Smooth muscle cell (in vitro differentiated cells): Measurements from ENCODE around the gene ANKRD55. TPM values are rescaled to one million over a fixed set of nuclear protein-coding genes. Genes with fewer than 3 reads are reported as not detected.
"Not testable (repeated sequence)": the region's sequence is repeated elsewhere in the genome, so short reads cannot be mapped to it uniquely, and the experiment has no call there.

Source experiments
- DNase-seq: peaks from one replicate; lab custom pipeline; 2025; ENCODE audit not compliant: unreplicated experiment; lab: John Stamatoyannopoulos, UW
- H2AFZ ChIP-seq: fragments of 200-600 bp; sonication (generic); 2 replicates; pipeline ENCODE4 v1.6.0; 2016; ENCODE audit warnings: antibody characterized with exemption, low read depth, mild to moderate bottlenecking
- H3F3A ChIP-seq: fragments of 200-600 bp; sonication (generic); 2 replicates; pipeline ENCODE4 v1.6.0; 2017; ENCODE audit warnings: antibody characterized with exemption, low read depth
- H3K27ac ChIP-seq: fragments of 200-600 bp; sonication (generic); 2 replicates; pipeline ENCODE4 v1.5.1; 2016; ENCODE audit warnings: low read depth, mild to moderate bottlenecking
- H3K27me3 ChIP-seq: fragments of 200-600 bp; sonication (generic); 2 replicates; pipeline ENCODE4 v1.6.1; 2016; ENCODE audit warnings: low read depth, mild to moderate bottlenecking
- H3K36me3 ChIP-seq: fragments of 200-600 bp; sonication (generic); 2 replicates; pipeline ENCODE4 v1.5.1; 2016; ENCODE audit warnings: low read depth
- H3K4me1 ChIP-seq: fragments of 200-600 bp; sonication (generic); 2 replicates; pipeline ENCODE4 v1.5.1; 2016; ENCODE audit warnings: low read depth
- H3K4me2 ChIP-seq: fragments of 200-600 bp; sonication (generic); 2 replicates; pipeline ENCODE4 v1.6.0; 2016; ENCODE audit warnings: mild to moderate bottlenecking
- H3K4me3 ChIP-seq: fragments of 200-600 bp; sonication (generic); 2 replicates; pipeline ENCODE4 v1.5.1; 2016; ENCODE audit warnings: mild to moderate bottlenecking
- H3K79me2 ChIP-seq: fragments of 200-600 bp; sonication (generic); 2 replicates; pipeline ENCODE4 v1.6.0; 2016; ENCODE audit warnings: low read depth, mild to moderate bottlenecking
- H3K9ac ChIP-seq: fragments of 200-600 bp; sonication (generic); 2 replicates; pipeline ENCODE4 v1.6.0; 2016; ENCODE audit warnings: low read depth
- H3K9me3 ChIP-seq: fragments of 200-600 bp; sonication (generic); replicated peaks from 2 replicates; pipeline ENCODE4 v1.5.1; 2016; ENCODE audit warnings: low read depth
- H4K20me1 ChIP-seq: fragments of 200-600 bp; sonication (generic); 2 replicates; pipeline ENCODE4 v1.6.0; 2016; ENCODE audit warnings: low read depth
- CTCF ChIP-seq: fragments of 200-600 bp; sonication (generic); IDR thresholded peaks from 2 replicates; pipeline ENCODE4 v1.5.1; 2017; ENCODE audit warnings: borderline replicate concordance, mild to moderate bottlenecking, antibody characterized with exemption; ENCODE audit not compliant: insufficient read depth, poor library complexity, severe bottlenecking
- WGBS: methylation state at CpG from one replicate; pipeline ENCODE4 v1.1.7; 2016; ENCODE audit warnings: low lambda C conversion rate; 5-methylcytosine and 5-hydroxymethylcytosine counted together
- polyA plus RNA-seq: library from polyadenylated mRNA; unstranded; fragments of >200 nt; fragmentation: Nextera tagmentation; extraction: Ambion mirVana; gene quantifications from 2 replicates; pipeline ENCODE4 v1.2.1, GENCODE V29; 2016
- total RNA-seq: library from RNA; depleted of rRNA; stranded (reverse); fragments of >200 nt; gene quantifications from 2 replicates; pipeline ENCODE4 v1.2.3, GENCODE V29; 2014

ANKRD55 gene
- total and polyA plus RNA-seq, 2 experiments from 2014 or later = 1.1 to 1.7 TPM

- Histone ChIP-seq H3K9ac (no peak overlapping the region), H3K79me2 (no peaks in the 10 kb centered on the region), H3K4me2 (peak overlapping the region; percentile 34), H3K36me3 (no peaks in the 10 kb centered on the region), H3K27ac (peak overlapping the region; percentile 76), H3K27me3 (no peaks in the 10 kb centered on the region), H3F3A (peaks cover 30% of the 10 kb centered on the region), H3K9me3 (no peaks in the 10 kb centered on the region), H3K4me1 (peaks cover 30% of the 10 kb centered on the region), H2AFZ (no peak overlapping the region), H4K20me1 (no peaks in the 10 kb centered on the region), H3K4me3 (no peak overlapping the region)
- TF ChIP-seq CTCF = no peak
- no peak for DNase-seq
- WGBS = 59% methylated on average over 4 of the region's 4 CpGs
These were observed 72.2 kb downstream of the ANKRD55 start for GRCh38 chr5:56160723-56161438.

- H3K4me1 ChIP-seq = peaks cover 32% of the 10 kb centered on the region
- WGBS = 63% methylated on average over 7 of the region's 7 CpGs
These were observed 73.6 kb downstream of the ANKRD55 start for GRCh38 chr5:56159521-56159947.

GRCh38 chr5:56158331-56158960 is 74.7 kb downstream of the ANKRD55 start:
- H3K9ac ChIP-seq = no peak overlapping the region
- no peak overlapping the region for H3K4me3 ChIP-seq
- no peaks in the 10 kb centered on the region for H4K20me1 ChIP-seq
- no peak overlapping the region for H2AFZ ChIP-seq
- no peaks in the 10 kb centered on the region for H3K27me3 ChIP-seq
- no peaks in the 10 kb centered on the region for H3K79me2 ChIP-seq
- no peaks in the 10 kb centered on the region for H3K36me3 ChIP-seq
- H3F3A ChIP-seq = peaks cover 35% of the 10 kb centered on the region
- no peak for TF ChIP-seq CTCF
- H3K9me3 ChIP-seq = no peaks in the 10 kb centered on the region
- H3K4me1 ChIP-seq = peaks cover 28% of the 10 kb centered on the region
- 56% methylated on average over 4 of the region's 4 CpGs for WGBS
- DNase-seq = no peak
- H3K4me2 ChIP-seq = peak overlapping the region; percentile 61
- H3K27ac ChIP-seq = peak overlapping the region; percentile 80

More at GRCh38 chr5:56159521-56159947, 73.6 kb downstream of the ANKRD55 start:
- Histone ChIP-seq H3K27ac (peak overlapping the region; percentile 80), H3K4me2 (peak overlapping the region; percentile 24), H3K9ac (no peak overlapping the region), H3K9me3 (no peaks in the 10 kb centered on the region), H3K27me3 (no peaks in the 10 kb centered on the region), H3F3A (peaks cover 35% of the 10 kb centered on the region), H4K20me1 (no peaks in the 10 kb centered on the region), H3K4me3 (no peak overlapping the region), H3K36me3 (no peaks in the 10 kb centered on the region), H2AFZ (no peak overlapping the region), H3K79me2 (no peaks in the 10 kb centered on the region)
- TF ChIP-seq CTCF = no peak
- DNase-seq = no peak

- H3K4me2 ChIP-seq = peak overlapping the region; percentile 61
- peak overlapping the region; percentile 80 for H3K27ac ChIP-seq
- H3K36me3 ChIP-seq, H4K20me1 ChIP-seq, DNase-seq, H2AFZ ChIP-seq, H3K4me3 ChIP-seq, H3K9ac ChIP-seq, H3K9me3 ChIP-seq, H3K27me3 ChIP-seq, H3K79me2 ChIP-seq: not testable (repeated sequence)
- H3F3A ChIP-seq = peaks cover 39% of the 10 kb centered on the region
- 4% methylated on average over 5 of the region's 5 CpGs for WGBS
- peaks cover 31% of the 10 kb centered on the region for H3K4me1 ChIP-seq
These were observed 75.9 kb downstream of the ANKRD55 start for GRCh38 chr5:56157191-56157621.

GRCh38 chr5:56156585-56157190 is 76.4 kb downstream of the ANKRD55 start:
- not testable (repeated sequence) for H3K79me2 ChIP-seq, H3K9ac ChIP-seq, DNase-seq, H3K27me3 ChIP-seq, H4K20me1 ChIP-seq, H3K36me3 ChIP-seq, H3K9me3 ChIP-seq, H2AFZ ChIP-seq, H3K4me3 ChIP-seq
- Histone ChIP-seq H3K4me2 (peak overlapping the region; percentile 61), H3K4me1 (peaks cover 28% of the 10 kb centered on the region), H3F3A (peaks cover 42% of the 10 kb centered on the region), H3K27ac (peak overlapping the region; percentile 80)
- 21% methylated on average over 6 of the region's 6 CpGs for WGBS
